ENCODE data around the gene SMCHD1.
"Not testable (repeated sequence)": the region's sequence is repeated elsewhere in the genome, so short reads cannot be mapped to it uniquely, and the experiment has no call there.

Gene SMCHD1

DNA sequence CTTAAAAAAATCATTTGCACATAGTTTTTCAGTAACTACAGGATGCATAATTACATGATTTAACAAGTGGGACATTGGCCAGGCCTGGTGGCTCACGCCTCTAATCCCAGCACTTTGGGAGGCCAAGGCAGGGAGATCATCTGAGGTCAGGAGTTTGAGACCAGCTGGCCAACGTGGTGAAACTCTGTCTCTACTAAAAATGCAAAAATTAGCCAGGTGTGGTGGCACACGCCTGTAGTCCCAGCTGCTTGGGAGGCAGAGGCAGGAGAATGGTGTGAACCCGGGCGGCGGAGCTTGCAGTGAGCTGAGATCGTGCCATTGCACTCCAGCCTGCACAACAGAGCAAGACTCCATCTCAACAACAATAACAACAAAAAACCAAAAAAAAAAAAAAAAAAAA lies 6.8 kb downstream of the SMCHD1 start:
- H2BK12ac ChIP-seq (ENCODE audit: low read length); H2BK120ac ChIP-seq (ENCODE audit: insufficient read depth, low read length, poor library complexity); H3K4ac ChIP-seq (ENCODE audit: low read depth, low read length); H3K36me3 ChIP-seq (ENCODE audit: control insufficient read depth in 1 of 2, insufficient read depth in 2 of 2, low read length in 2 of 2); H4K12ac ChIP-seq (ENCODE audit: low read depth, low read length); H3K4me3 ChIP-seq (ENCODE audit: low read depth, low read length); H3K4me2 ChIP-seq (ENCODE audit: low read length); H4K8ac ChIP-seq (ENCODE audit: low read depth, low read length); H2AFZ ChIP-seq (ENCODE audit: insufficient read depth, low read length, poor library complexity); H3K79me1 ChIP-seq (ENCODE audit: low read length); H2BK5ac ChIP-seq (ENCODE audit: low read depth, low read length, poor library complexity); H3K14ac ChIP-seq (ENCODE audit: low read length); H3K9ac ChIP-seq (ENCODE audit: low read length); H3K27ac ChIP-seq (ENCODE audit: low read depth, low read length); H3K4me1 ChIP-seq (ENCODE audit: control insufficient read depth in 1 of 2, insufficient read depth in 2 of 2, low read length in 2 of 2); H2AK5ac ChIP-seq (ENCODE audit: low read length); H3K79me2 ChIP-seq (ENCODE audit: control insufficient read depth, insufficient read depth, low read length, poor library complexity); H3K23ac ChIP-seq (ENCODE audit: low read length); H3K9me3 ChIP-seq (ENCODE audit: insufficient read depth, low read depth, low read length); DNase-seq; H4K91ac ChIP-seq (ENCODE audit: low read depth, low read length); H3K18ac ChIP-seq (ENCODE audit: low read length); H3K27me3 ChIP-seq (ENCODE audit: insufficient read depth, low read length): not testable (repeated sequence)
- no CpG with 5 or more reads among the region's 7 CpGs for WGBS (ENCODE audit: extremely low coverage, insufficient coverage, insufficient read length)

DNA sequence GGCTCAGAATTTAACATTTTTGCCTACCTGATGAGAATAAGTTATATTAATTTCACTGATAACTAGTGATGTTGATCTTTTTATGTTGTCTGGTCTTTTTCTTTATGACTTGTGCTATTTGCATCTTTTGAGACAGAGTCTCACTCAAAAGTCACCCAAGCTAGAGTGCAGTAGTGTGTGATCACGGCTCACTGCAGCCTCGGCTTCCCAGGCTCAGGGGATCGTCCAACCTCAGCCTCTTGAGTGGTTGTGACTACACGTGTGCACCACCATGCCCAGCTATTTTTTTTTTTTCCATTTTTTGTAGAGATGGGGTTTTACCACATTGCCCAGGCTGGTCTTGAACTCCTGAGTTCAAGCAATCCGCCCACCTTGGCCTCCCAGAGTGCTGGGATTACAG lies 7.5 kb downstream of the SMCHD1 start:
- no peak overlapping the region for H3K4ac ChIP-seq (ENCODE audit: low read depth, low read length)
- no peak for DNase-seq
- H3K14ac ChIP-seq (ENCODE audit: low read length): no peak overlapping the region
- H3K4me3 ChIP-seq (ENCODE audit: low read depth, low read length): no peak overlapping the region
- no peak overlapping the region for H3K27ac ChIP-seq (ENCODE audit: low read depth, low read length)
- H2BK120ac ChIP-seq (ENCODE audit: insufficient read depth, low read length, poor library complexity): no peak overlapping the region
- H3K36me3 ChIP-seq (ENCODE audit: control insufficient read depth in 1 of 2, insufficient read depth in 2 of 2, low read length in 2 of 2): peaks cover under 1 to 6% of the 10 kb centered on the region in 2 experiments
- no peaks in the 10 kb centered on the region for H3K27me3 ChIP-seq (ENCODE audit: insufficient read depth, low read length)
- no peak overlapping the region for H2AFZ ChIP-seq (ENCODE audit: insufficient read depth, low read length, poor library complexity)
- H2AK5ac ChIP-seq (ENCODE audit: low read length): no peak overlapping the region
- no peak overlapping the region for H3K18ac ChIP-seq (ENCODE audit: low read length)
- H3K9ac ChIP-seq (ENCODE audit: low read length): no peak overlapping the region
- no peak overlapping the region for H2BK5ac ChIP-seq (ENCODE audit: low read depth, low read length, poor library complexity)
- H3K23ac ChIP-seq (ENCODE audit: low read length): no peak overlapping the region
- no peak overlapping the region for H4K91ac ChIP-seq (ENCODE audit: low read depth, low read length)
- H3K4me1 ChIP-seq (ENCODE audit: control insufficient read depth in 1 of 2, insufficient read depth in 2 of 2, low read length in 2 of 2): no peaks in the 10 kb centered on the region
- H3K9me3 ChIP-seq (ENCODE audit: insufficient read depth, low read depth, low read length): no peaks in the 10 kb centered on the region
- no peak overlapping the region for H2BK12ac ChIP-seq (ENCODE audit: low read length)
- H3K79me1 ChIP-seq (ENCODE audit: low read length): no peaks in the 10 kb centered on the region
- WGBS (ENCODE audit: extremely low coverage, insufficient coverage, insufficient read length): no CpG with 5 or more reads among the region's 5 CpGs
- no peak overlapping the region for H3K4me2 ChIP-seq (ENCODE audit: low read length)
- H4K8ac ChIP-seq (ENCODE audit: low read depth, low read length): no peak overlapping the region
- H4K12ac ChIP-seq (ENCODE audit: low read depth, low read length): peak overlapping the region; percentile 18
- H3K79me2 ChIP-seq (ENCODE audit: control insufficient read depth, insufficient read depth, low read length, poor library complexity): peaks cover 5% of the 10 kb centered on the region

GRCh38 chr18:2672410-2672809 lies 16.9 kb downstream of the SMCHD1 start:
- Histone ChIP-seq H3K4me1 (ENCODE audit: control insufficient read depth in 1 of 2, insufficient read depth in 2 of 2, low read length in 2 of 2) (no peaks in the 10 kb centered on the region), H4K8ac (ENCODE audit: low read depth, low read length) (no peak overlapping the region), H2BK12ac (ENCODE audit: low read length) (no peak overlapping the region), H4K12ac (ENCODE audit: low read depth, low read length) (no peak overlapping the region), H2AK5ac (ENCODE audit: low read length) (no peak overlapping the region), H2AFZ (ENCODE audit: insufficient read depth, low read length, poor library complexity) (no peak overlapping the region), H3K27me3 (ENCODE audit: insufficient read depth, low read length) (no peaks in the 10 kb centered on the region), H3K4me2 (ENCODE audit: low read length) (no peak overlapping the region), H2BK5ac (ENCODE audit: low read depth, low read length, poor library complexity) (no peak overlapping the region), H3K4ac (ENCODE audit: low read depth, low read length) (no peak overlapping the region), H2BK120ac (ENCODE audit: insufficient read depth, low read length, poor library complexity) (no peak overlapping the region), H3K9ac (ENCODE audit: low read length) (no peak overlapping the region), H3K4me3 (ENCODE audit: low read depth, low read length) (no peak overlapping the region), H3K27ac (ENCODE audit: low read depth, low read length) (no peak overlapping the region), H3K79me1 (ENCODE audit: low read length) (no peaks in the 10 kb centered on the region), H4K91ac (ENCODE audit: low read depth, low read length) (no peak overlapping the region), H3K36me3 (ENCODE audit: control insufficient read depth in 1 of 2, insufficient read depth in 2 of 2, low read length in 2 of 2) (peaks cover 11 to 15% of the 10 kb centered on the region in 2 experiments), H3K9me3 (ENCODE audit: insufficient read depth, low read depth, low read length) (no peaks in the 10 kb centered on the region), H3K18ac (ENCODE audit: low read length) (no peak overlapping the region), H3K14ac (ENCODE audit: low read length) (no peak overlapping the region), H3K79me2 (ENCODE audit: control insufficient read depth, insufficient read depth, low read length, poor library complexity) (no peaks in the 10 kb centered on the region), H3K23ac (ENCODE audit: low read length) (no peak overlapping the region)
- no peak for DNase-seq
- WGBS (ENCODE audit: extremely low coverage, insufficient coverage, insufficient read length): no CpG with 5 or more reads among the region's 5 CpGs

DNA sequence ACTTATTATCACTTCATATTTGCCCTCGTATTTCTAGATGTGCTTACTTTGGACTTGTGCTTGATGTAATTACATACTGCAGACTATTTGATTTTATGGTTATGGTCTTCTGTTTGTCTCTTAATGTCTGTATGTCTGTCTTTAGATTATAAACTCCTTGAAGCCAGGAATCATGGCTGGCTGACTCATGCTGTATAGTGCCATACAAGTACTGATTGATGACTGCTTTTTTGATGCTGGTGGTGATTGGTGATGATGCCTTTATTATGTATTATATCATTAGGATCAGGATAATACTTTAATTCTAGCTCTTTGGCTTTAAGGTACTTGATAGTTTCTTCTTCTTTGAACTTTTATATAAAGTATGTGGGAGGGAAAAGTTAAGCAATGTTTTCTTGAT lies 17.3 kb downstream of the SMCHD1 start:
- no peaks in the 10 kb centered on the region for H3K9me3 ChIP-seq (ENCODE audit: insufficient read depth, low read depth, low read length)
- H3K4me3 ChIP-seq (ENCODE audit: low read depth, low read length): no peak overlapping the region
- H4K12ac ChIP-seq (ENCODE audit: low read depth, low read length): no peak overlapping the region
- no peaks in the 10 kb centered on the region for H3K4me1 ChIP-seq (ENCODE audit: control insufficient read depth in 1 of 2, insufficient read depth in 2 of 2, low read length in 2 of 2)
- no peaks in the 10 kb centered on the region for H3K79me1 ChIP-seq (ENCODE audit: low read length)
- H2AFZ ChIP-seq (ENCODE audit: insufficient read depth, low read length, poor library complexity): no peak overlapping the region
- no peak overlapping the region for H4K91ac ChIP-seq (ENCODE audit: low read depth, low read length)
- H2BK12ac ChIP-seq (ENCODE audit: low read length): no peak overlapping the region
- H2BK120ac ChIP-seq (ENCODE audit: insufficient read depth, low read length, poor library complexity): no peak overlapping the region
- no peak overlapping the region for H3K27ac ChIP-seq (ENCODE audit: low read depth, low read length)
- H3K4me2 ChIP-seq (ENCODE audit: low read length): no peak overlapping the region
- H3K79me2 ChIP-seq (ENCODE audit: control insufficient read depth, insufficient read depth, low read length, poor library complexity): no peaks in the 10 kb centered on the region
- H2AK5ac ChIP-seq (ENCODE audit: low read length): no peak overlapping the region
- peaks cover 11 to 16% of the 10 kb centered on the region in 2 experiments for H3K36me3 ChIP-seq (ENCODE audit: control insufficient read depth in 1 of 2, insufficient read depth in 2 of 2, low read length in 2 of 2)
- H2BK5ac ChIP-seq (ENCODE audit: low read depth, low read length, poor library complexity): no peak overlapping the region
- no peak overlapping the region for H3K14ac ChIP-seq (ENCODE audit: low read length)
- no peak overlapping the region for H3K9ac ChIP-seq (ENCODE audit: low read length)
- no CpG with 5 or more reads among the region's 1 CpG for WGBS (ENCODE audit: extremely low coverage, insufficient coverage, insufficient read length)
- H4K8ac ChIP-seq (ENCODE audit: low read depth, low read length): no peak overlapping the region
- DNase-seq: no peak
- no peak overlapping the region for H3K18ac ChIP-seq (ENCODE audit: low read length)
- no peak overlapping the region for H3K4ac ChIP-seq (ENCODE audit: low read depth, low read length)
- H3K23ac ChIP-seq (ENCODE audit: low read length): no peak overlapping the region
- H3K27me3 ChIP-seq (ENCODE audit: insufficient read depth, low read length): no peaks in the 10 kb centered on the region

Data from trophoblast cell (in vitro differentiated cells and primary cell).